ENCODE data around the gene YIPF3. TPM values are rescaled to one million over a fixed set of nuclear protein-coding genes. Genes with fewer than 3 reads are reported as not detected.
A peak's percentile ranks its signal among the peaks of the same experiment; 100 is the strongest.

The YIPF3 gene
- total RNA-seq, 4 donors from 2014 or later = 66.4 to 110 (median 82.8) TPM

DNA sequence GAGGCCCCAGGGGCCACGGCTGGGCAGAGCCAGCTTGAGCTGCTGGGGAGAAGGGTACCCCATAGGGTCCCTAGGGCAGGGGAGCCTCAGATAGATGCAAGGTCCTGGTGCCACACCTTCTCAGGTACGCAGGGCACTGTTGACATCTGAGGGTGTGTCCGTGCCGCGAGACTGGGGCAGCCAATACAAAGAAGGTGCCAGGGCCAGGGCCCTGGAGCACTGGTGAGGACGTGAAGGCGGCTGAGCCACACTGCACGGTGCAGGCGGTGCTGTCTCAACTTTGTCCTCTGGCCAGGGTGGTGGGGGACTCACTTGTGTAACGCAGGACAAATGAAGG lies 5.9 kb downstream of the YIPF3 start:
- Histone ChIP-seq H3K27ac (peak overlapping the region in 3 of 4 donors; percentile 68 to 70 (median 69)), H3K36me3 (peaks cover 0 to 55% of the 10 kb centered on the region in 2 donors), H3K9me3 (no peaks in the 10 kb centered on the region), H3K4me3 (peak overlapping the region in 1 of 2 donors; percentile 80), H3K4me1 (peaks cover 2 to 67% (median 23%) of the 10 kb centered on the region in 3 donors), H3K27me3 (peaks cover 7% of the 10 kb centered on the region)
- no CpG with 5 or more reads among the region's 10 CpGs for WGBS, 2 donors (ENCODE audit: low coverage in 1 of 2)
- ATAC-seq = no peak
- TF ChIP-seq POLR2A (IDR thresholded peaks at IDR 0.05) (no peak), POLR2AphosphoS5 (IDR thresholded peaks at IDR 0.05) (no peak), EP300 (IDR thresholded peaks at IDR 0.05) (no peak)
- TF ChIP-seq, protein P1, sequence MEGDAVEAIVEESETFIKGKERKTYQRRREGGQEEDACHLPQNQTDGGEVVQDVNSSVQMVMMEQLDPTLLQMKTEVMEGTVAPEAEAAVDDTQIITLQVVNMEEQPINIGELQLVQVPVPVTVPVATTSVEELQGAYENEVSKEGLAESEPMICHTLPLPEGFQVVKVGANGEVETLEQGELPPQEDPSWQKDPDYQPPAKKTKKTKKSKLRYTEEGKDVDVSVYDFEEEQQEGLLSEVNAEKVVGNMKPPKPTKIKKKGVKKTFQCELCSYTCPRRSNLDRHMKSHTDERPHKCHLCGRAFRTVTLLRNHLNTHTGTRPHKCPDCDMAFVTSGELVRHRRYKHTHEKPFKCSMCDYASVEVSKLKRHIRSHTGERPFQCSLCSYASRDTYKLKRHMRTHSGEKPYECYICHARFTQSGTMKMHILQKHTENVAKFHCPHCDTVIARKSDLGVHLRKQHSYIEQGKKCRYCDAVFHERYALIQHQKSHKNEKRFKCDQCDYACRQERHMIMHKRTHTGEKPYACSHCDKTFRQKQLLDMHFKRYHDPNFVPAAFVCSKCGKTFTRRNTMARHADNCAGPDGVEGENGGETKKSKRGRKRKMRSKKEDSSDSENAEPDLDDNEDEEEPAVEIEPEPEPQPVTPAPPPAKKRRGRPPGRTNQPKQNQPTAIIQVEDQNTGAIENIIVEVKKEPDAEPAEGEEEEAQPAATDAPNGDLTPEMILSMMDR (IDR thresholded peaks at IDR 0.05) = no peak

DNA sequence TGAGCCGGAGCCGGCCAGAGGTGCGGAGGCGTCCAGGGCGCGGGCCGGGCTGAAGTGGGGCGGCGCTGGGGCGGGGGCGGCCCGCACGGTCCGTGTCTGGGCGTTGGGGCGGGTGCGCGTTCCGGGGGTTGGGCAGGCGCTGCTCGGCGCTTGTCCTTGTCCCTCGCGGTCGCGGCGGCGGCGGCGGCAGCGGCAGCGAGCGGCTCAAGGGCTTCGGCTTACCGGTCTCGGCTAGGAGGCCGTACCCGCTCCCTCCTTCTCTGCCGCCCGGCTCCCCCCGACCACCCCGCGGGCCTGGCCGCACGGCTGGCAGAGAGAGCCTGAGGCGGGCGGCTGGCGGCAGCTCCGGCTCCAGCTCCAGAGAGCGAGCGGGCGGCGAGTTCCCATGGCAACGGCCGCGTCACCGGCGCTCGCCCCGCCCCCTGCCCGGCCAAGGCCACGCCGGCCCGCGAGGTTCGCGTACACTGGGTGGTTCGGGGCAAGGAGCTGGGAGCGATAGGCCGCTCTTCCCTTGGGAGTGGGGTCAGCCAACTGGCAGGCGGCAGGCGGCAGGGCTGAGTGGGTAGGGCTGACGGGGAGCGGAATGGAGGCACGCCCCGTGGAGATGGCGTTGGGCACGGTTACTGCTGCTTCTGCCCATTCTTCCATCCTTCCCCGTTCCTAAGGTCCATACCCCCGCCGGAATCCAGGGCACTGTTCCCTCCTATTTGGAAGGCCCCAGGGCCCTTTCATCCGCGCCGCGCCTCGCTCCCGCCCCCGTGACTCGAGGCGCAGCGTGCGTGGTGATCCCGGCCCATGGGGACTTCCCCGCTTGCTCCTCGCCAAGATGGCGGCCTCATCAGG lies 6.5 kb downstream of the YIPF3 start, which contains the start of gene LRRC73:
LRRC73 (minus strand) TSS at position 363 of the 843 bp plus-strand sequence. CDS start 561 bp downstream, outside the sequence.
- Histone ChIP-seq H3K36me3 (peaks cover 0 to 55% of the 10 kb centered on the region in 2 donors), H3K27ac (peak within 1 kb of the TSS in 3 of 4 donors; percentile 68 to 70 (median 69)), H3K4me1 (peaks cover 0 to 62% (median 18%) of the 10 kb centered on the region in 3 donors), H3K4me3 (peak within 1 kb of the TSS; percentile 41 to 80), H3K9me3 (no peaks in the 10 kb centered on the region), H3K27me3 (peaks cover 7% of the 10 kb centered on the region)
- ATAC-seq = peak; percentile 90
- peak; percentile 57 for TF ChIP-seq POLR2AphosphoS5 (IDR thresholded peaks at IDR 0.05)
- peak in 1 of 2 donors; percentile 39 for TF ChIP-seq POLR2A (IDR thresholded peaks at IDR 0.05)
- TF ChIP-seq, protein P1 (IDR thresholded peaks at IDR 0.05) = no peak
- no peak for TF ChIP-seq EP300 (IDR thresholded peaks at IDR 0.05)
- WGBS, 2 donors (ENCODE audit: low coverage in 1 of 2) = 34% methylated on average over 7 of the region's 96 CpGs; no CpG with 5 or more reads in 1 of the 2 donors

DNA sequence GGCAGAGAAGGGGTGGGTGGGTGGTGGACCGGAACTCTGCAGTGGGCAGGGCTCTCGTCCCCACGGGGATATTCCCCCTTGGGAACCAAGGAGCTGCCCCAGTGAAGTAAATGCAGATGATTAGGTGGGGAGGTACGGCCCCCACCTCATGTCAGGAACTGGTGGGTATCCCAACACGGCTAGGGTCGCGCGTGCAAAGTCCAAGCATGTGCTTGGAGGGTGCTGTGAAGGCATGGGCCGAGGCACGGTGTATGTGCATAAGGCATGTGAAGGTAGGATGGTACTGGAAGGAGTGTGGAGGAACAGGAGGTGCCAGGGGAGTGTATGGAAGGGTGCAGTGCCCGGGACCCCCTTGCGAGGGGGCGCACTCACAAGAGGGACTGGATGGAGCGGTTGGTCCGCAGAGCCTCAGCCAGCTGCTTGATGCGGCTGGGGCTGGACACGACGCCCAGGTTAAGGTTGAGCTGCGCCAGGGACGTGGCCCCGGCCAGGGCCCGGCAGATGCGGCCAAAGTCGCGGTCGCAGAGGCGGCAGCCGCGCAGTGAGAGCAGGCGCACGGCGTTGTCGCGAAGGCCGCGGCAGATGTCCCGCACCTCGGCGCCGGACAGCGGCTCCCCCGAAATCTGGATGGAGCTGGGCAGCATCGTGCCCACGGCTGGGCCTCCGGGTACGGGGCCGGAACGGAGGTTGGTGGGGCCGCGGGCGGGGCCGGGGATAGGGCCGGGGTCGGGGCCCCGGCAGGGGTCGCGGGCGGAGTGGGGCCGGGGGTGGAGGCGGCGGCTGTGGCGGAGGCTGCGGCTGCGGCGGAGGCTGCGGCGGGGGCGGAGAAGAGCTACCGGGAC lies 7.4 kb downstream of the YIPF3 start:
- ATAC-seq = peak; percentile 15
- peaks cover 0 to 53% (median 16%) of the 10 kb centered on the region in 3 donors for H3K4me1 ChIP-seq
- 20 to 29% methylated on average over 2 to 18 of the region's 69 CpGs for WGBS, 2 donors (ENCODE audit: low coverage in 1 of 2)
- H3K27me3 ChIP-seq = peaks cover 7% of the 10 kb centered on the region
- no peak for TF ChIP-seq POLR2A (IDR thresholded peaks at IDR 0.05)
- TF ChIP-seq, protein P1 (IDR thresholded peaks at IDR 0.05) = no peak
- no peak for TF ChIP-seq EP300 (IDR thresholded peaks at IDR 0.05)
- TF ChIP-seq POLR2AphosphoS5 (IDR thresholded peaks at IDR 0.05) = no peak
- no peaks in the 10 kb centered on the region for H3K9me3 ChIP-seq
- H3K36me3 ChIP-seq = peaks cover 0 to 55% of the 10 kb centered on the region in 2 donors
- H3K4me3 ChIP-seq = peak overlapping the region; percentile 41 to 80
- peak overlapping the region in 3 of 4 donors; percentile 68 to 70 (median 69) for H3K27ac ChIP-seq

DNA sequence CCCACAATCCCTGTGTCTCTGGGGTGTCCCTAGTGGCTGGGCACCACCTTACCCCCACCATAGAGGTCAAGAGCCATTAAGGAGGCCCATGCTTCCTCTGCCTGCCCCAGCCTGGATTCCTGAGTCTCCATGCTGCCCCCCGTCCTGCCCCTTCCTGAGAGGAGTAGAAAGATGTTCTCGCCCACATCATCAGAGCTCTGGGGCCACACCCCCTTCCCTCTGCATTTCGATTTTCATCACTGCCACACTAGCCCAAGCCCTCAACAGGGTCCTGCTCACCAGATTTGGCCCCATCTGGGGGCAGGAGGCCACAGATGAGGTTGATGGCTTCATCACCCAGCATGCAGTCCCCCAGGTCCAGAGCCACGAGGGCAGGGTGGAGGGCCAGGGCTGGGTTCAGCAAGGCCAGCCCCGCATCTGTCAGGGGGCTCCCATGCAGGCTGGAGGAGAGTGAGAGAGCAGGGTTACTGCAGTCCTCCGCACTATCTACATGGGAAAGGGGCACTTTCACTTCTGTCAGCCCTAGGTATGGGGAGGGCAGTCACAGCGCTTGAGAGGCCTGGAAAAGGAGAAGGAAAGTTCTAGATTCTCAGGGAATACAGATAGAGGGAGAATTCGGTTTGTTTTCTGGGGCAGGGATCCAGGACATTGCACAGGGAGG lies 8.1 kb downstream of the YIPF3 start:
- 56% methylated on average over 3 of the region's 8 CpGs; no CpG with 5 or more reads in 1 of the 2 donors for WGBS, 2 donors (ENCODE audit: low coverage in 1 of 2)
- H3K36me3 ChIP-seq = peaks cover 0 to 55% of the 10 kb centered on the region in 2 donors

More for the DNA sequence above, 8.1 kb downstream of the YIPF3 start:
- Histone ChIP-seq H3K4me3 (no peak overlapping the region), H3K27me3 (peaks cover 7% of the 10 kb centered on the region), H3K9me3 (no peaks in the 10 kb centered on the region), H3K27ac (no peak overlapping the region), H3K4me1 (peaks cover 0 to 46% (median 16%) of the 10 kb centered on the region in 3 donors)
- ATAC-seq = no peak
- TF ChIP-seq POLR2AphosphoS5 (IDR thresholded peaks at IDR 0.05) = no peak
